ENCODE results near the gene CARNS1. TPM values are rescaled to one million over a fixed set of nuclear protein-coding genes. Genes with fewer than 3 reads are reported as not detected.

Gene CARNS1
- total and polyA plus RNA-seq, 9 of the 15 experiments (the other 6 are each of a cell fraction or from before 2014, with no cell fraction given), result 0.01 to 0.18 (median 0.06) TPM; not detected in 3

GRCh38 chr11:67464411-67465188, 49.1 kb downstream of the CARNS1 start (continued):
- TF ChIP-seq ZNF318 (IDR thresholded peaks at IDR 0.05; ENCODE audit: borderline replicate concordance in 1 of 2, low read depth in 1 of 2) (no peak), TARDBP (IDR thresholded peaks at IDR 0.05) (no peak), ZHX1 (conservative IDR thresholded peaks at IDR 0.05; ENCODE audit: low read length) (no peak), PYGO2 (tag; IDR thresholded peaks at IDR 0.05) (no peak), MBD2 (IDR thresholded peaks at IDR 0.05; ENCODE audit: borderline replicate concordance, low read depth) (no peak; the same call in 1 of the 2 replicates), ZNF354B (CRISPR knock-in tag; IDR thresholded peaks at IDR 0.05) (no peak), ZBTB43 (CRISPR knock-in tag; IDR thresholded peaks at IDR 0.05) (no peak), ARID4B (CRISPR knock-in tag; IDR thresholded peaks at IDR 0.05) (no peak)

All from K562 (cell line).